NCI-H524 (cell line): ENCODE data around the gene TBCD.

Experiments used
- DNase-seq, 2 experiments: peaks; one replicate each; lab custom pipeline; 2025; lab: John Stamatoyannopoulos, UW

Gene TBCD

DNA sequence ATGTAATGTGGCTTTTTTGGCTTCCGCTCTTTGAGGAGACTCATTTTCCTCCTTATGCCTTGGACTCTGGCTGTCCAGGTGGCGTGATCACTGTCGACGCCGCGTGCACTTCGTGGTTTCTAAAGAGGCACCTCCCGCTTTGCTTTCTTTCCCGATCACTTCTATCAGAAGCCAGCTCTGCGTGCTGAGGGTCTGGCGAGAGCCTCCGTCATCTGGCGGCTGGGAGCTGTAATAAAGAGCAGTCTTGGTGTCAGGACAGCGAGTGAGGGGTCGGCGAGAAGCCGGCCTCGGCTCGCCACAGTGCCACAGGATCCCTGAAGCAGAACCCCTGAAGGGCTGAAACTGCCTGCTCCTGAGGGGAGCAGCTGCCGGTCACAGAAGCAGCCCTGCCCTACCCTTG is 80.5 kb downstream of the TBCD start:
- DNase-seq = no peak

- no peak for DNase-seq
Measured at GRCh38 chr17:82832881-82833475, 81.1 kb downstream of the TBCD start.

DNA sequence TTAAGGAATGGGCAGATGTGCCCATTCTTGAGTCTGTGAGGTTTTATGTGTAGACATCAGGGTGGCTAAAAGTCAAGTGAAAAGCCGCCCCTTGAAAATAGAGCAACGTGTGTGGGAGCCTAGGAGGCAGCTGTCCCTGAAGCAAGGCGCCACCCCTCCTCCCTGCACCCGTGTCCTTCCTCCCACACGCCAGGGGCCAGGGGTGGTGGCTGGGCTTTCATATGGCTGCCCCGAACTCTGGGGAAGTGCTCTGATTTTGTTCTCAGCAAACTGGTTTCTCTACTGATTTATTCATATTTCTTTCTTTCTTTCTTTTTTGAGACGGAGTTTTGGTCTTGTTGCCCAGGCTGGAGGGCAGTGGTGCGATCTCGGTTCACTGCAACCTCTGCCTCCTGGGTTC is 83.3 kb downstream of the TBCD start:
- DNase-seq = no peak

- DNase-seq = no peak
Measured at GRCh38 chr17:82835766-82836512, 84.1 kb downstream of the TBCD start.

- DNase-seq = no peak
Measured at GRCh38 chr17:82836823-82837357, 85.0 kb downstream of the TBCD start.

DNA sequence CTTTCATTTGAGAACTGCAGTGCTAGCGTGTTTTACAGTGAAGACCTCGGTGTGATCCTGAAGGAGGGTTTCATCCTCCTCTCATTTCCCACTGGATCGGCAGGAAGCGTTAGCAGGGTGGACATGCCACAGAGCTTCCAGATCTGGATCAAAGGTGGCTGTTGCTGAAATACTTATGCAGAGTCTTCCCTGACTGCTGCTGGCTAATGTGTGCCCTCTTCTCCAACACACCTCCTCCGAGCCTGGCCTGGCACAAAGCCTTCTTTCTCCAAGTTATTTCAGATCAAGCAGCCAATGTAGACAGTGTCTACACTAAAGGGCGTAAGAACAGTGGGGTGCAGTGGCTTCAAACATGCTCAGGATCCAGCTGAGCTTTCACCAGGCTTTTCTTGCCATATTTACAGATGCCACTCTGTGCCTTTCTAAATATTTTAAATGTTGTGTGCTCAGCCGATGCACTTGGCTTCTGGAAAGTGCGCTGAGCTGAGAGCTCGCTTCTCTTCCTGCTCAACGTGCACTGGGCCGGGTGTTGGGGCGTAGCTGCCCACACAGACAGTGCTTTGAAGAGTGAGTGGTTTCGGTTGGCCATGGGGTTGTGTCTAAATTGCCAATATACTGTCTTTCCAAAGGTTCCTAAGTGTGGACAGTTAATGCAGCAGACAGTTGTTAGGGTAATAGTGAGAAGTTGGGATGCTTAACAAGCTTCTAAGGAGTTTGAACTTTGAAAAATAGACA is 85.9 kb downstream of the TBCD start:
- no peak for DNase-seq

GRCh38 chr17:82838386-82839063 is 86.7 kb downstream of the TBCD start:
- no peak for DNase-seq

DNA sequence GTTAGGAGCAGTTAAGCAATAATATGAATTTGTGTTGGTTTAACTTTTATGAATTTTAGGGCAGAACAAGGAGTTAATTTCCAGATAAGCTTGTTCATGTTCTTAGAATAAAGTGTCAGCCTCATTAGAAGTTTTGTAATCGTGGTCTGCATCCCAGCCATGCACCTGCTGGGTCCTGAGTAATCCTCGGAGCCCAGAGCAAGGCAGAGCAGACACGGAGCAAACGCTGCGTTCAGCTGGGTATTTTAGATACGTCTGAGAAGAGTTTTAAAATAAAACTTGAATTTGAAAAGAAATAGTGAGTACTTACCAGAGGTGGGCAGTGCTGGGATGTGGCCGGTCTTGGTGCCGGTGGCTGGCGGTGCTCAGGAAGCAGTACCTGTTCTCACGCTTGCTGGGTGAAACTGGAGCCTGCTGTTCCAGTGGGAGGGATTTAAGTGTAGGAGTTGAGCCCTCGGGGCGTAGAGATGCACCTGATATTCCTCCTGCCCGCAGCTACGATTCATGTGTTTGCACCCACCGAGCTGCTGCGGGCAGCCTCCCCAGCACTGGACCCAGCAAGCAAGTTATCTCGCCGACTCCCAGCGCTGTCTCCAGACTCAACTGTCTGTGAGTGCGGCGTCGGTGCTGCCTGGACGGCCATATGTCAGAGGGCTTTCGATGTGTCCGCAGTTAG is 87.9 kb downstream of the TBCD start, which contains the start of gene ZNF750:
TSS of gene ZNF750 (minus strand) at position 406 of the 676 bp plus-strand sequence. CDS start 7,568 bp downstream, outside the sequence.
- DNase-seq = no peak

DNA sequence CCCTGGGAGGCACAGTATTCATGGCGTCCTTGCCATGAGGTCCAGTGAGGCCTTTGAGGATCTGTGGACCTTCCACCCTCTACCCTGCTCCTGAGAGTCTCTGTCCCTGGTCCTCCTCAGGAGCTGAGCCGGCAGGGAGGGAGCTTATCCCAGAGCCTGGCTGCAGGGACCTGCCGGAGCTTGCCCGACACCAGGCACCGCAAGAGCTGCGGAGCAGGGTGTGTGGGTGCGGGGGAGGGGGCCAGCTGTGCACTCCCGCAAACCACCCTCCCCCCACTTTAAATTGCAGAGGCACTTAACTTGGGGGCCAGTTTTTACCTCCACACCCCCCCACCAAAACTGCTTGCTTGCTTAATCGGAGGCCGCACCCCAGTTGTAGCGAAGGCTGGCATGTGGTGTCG is 88.6 kb downstream of the TBCD start:
- no peak for DNase-seq

GRCh38 chr17:82841921-82842596 is 90.2 kb downstream of the TBCD start:
- no peak for DNase-seq

GRCh38 chr17:82843904-82844680 is 92.2 kb downstream of the TBCD start:
- no peak for DNase-seq

GRCh38 chr17:82844796-82845162 is 92.9 kb downstream of the TBCD start:
- DNase-seq = no peak

- DNase-seq = no peak
Measured at GRCh38 chr17:82845163-82845807, 93.4 kb downstream of the TBCD start.

GRCh38 chr17:82846061-82846691 is 94.3 kb downstream of the TBCD start:
- no peak for DNase-seq

GRCh38 chr17:82848022-82848592 is 96.2 kb downstream of the TBCD start:
- DNase-seq = no peak

GRCh38 chr17:82849076-82849945 is 97.4 kb downstream of the TBCD start:
- no peak for DNase-seq

DNA sequence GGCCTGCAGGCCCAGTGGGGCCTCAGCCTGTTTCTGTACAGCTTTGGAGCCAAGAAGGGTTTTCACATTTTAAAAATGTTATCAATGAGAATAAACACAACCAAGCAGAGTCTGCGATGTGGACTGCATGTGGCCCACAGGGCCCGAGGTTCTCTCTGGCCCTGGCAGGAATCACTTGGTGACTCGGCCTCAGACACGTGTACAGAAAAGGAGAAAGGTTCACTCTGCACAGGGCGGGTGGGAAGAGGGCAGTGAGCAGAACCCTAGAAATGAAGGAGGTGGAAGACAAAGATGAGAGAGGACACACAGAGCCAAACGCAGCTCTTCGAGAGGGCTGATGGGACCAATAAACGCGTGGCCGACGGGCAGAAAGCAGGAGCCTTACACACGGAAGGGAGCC is 99.5 kb downstream of the TBCD start:
- DNase-seq = no peak

DNA sequence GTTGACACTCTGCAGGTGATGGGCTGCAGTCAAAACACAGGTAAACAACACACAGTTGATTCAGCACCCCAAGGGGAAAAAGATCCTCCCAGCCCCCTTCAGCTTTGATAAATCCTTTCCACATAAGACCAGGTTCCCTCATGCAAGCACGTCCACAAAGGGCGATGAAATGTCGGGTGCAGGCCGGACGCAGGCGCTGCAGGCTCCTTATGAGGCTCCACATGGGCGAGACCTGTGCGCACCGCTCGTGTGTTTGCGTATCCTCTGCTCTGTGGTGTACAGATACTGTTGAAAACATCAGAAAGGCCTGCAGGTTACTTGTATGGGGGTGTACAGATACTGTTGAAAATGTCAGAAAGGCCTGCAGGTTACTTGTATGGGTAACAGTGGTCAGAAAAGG is 102.4 kb downstream of the TBCD start:
- DNase-seq = no peak
